Renal cortical epithelial cell (primary cell): ENCODE results near the gene HABP4. TPM values are rescaled to one million over a fixed set of nuclear protein-coding genes. Genes with fewer than 3 reads are reported as not detected.

Source experiments
- DNase-seq: peaks from one replicate; pipeline ENCODE4 v3.0.0-alpha.2; 2011; ENCODE audit warnings: low read depth
- total RNA-seq: library from RNA; depleted of rRNA; stranded (reverse); fragments of >200 nt; gene quantifications from 2 replicates; pipeline ENCODE4 v1.2.3, GENCODE V29; 2014

Gene HABP4
- total RNA-seq, 1 donor from 2014 or later = 24.8 TPM

GRCh38 chr9:96478829-96479371, 28.9 kb downstream of the HABP4 start:
- DNase-seq = peak; percentile 9

DNA sequence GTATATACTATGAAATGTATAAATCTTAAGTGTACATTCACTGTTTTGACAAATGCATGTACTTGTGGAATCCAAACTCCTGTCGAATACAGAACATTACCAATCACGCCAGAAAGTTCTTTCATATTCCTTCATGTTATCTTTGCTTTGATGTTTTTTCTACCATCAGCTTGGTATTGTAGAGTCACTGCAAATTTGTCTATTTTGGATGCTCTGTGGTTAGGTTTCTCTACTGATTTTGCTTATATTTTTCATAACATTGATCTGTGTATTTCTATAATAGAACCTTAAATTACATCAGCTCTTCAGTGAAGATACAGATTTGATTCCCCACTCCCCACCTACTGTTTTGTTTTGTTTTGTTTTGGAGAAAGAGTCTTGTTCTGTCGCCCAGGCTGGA, 30.8 kb downstream of the HABP4 start:
- DNase-seq = no peak

DNA sequence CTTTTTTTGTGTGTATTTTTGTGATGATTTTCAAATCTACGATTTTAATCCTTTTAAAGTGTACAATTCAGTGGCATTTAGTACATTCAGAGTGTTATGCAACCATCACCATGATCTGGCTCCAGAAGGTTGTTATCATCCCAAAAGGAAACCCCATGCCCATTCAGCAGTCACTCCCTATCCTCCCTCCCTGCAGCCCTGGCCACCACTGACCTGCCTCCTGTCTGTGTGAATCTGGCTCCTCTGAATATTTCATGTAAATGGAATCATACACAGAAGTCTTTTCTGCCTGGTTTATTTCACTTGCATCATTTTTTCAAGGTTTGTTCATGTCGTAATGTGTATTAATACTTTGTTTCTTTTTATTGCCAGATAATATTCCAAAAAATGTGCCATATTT, 32.5 kb downstream of the HABP4 start:
- DNase-seq = no peak

- DNase-seq = no peak
These were observed 33.2 kb downstream of the HABP4 start for GRCh38 chr9:96483197-96483596.

GRCh38 chr9:96483733-96484390, 33.9 kb downstream of the HABP4 start:
- no peak for DNase-seq

- no peak for DNase-seq
These were observed 34.6 kb downstream of the HABP4 start for GRCh38 chr9:96484521-96484931.

DNA sequence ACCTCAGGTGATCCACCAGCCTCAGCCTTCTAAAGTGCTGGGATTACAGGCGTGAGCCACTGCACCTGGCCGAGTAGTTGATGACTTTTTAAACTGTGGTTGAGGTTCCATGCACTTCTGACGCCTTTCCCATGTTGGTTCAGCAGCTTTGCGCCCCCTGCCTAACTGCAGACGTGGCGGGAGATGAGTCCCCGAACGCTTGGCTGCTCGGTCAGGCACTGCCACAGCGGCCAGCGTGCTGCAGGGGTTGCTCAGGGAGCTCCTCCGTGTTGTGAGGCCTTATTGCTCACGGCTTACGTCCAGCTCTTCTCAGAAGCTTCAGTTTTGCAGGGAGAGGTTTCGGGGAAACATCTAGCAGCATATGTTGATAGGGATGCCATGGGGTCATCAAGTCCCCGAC, 35.3 kb downstream of the HABP4 start:
- DNase-seq = no peak

DNA sequence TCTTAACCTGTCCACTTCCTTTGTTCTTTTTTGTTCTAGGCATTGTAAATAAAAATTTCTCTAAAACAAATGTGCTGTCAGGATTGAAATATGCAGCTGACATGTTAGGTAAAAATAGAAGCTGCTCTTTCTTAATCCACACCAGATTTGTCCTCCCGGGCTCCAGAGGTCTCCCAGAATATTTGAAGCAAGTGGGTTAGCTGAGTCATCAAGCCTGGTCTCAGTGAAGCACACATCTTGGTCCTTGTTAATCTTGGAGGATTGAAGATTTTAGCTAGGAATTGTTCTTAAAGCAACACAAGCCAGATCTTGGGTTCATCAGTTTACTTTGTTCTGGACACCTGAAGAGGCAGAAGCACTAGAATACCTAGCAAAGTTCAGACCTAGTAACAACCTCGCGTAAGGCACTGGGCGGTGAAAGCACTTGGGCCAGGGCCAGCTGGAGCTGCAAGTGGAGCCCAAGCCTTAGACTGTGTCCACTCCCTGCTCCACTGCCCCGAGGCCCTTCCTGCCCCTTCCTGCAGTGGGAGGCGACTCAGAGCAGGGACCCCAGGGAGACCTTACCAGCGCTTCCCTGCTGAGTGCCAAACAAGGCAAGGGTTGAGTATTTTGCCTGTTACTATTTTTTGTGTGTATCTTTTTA, 36.5 kb downstream of the HABP4 start:
- peak; percentile 73 for DNase-seq

DNA sequence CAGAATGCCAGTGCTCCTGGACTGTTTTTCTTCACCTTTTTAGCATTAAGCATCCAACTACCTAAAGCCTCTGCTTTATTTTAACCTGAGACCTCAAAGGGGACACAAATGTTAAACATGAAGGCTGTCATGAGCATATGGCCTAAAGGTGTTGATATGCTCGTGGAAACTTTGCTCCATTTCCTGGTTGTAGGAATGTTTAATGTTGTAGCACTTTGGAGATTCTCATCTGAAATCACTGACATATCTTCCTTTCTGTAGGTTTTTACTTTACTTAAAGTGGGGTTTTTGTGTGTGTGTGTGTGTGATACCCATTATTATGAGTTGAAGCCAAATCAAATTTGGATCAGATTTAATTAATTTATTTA, 37.0 kb downstream of the HABP4 start:
- no peak for DNase-seq

- DNase-seq = no peak
These were observed 38.0 kb downstream of the HABP4 start for GRCh38 chr9:96487949-96488348.

DNA sequence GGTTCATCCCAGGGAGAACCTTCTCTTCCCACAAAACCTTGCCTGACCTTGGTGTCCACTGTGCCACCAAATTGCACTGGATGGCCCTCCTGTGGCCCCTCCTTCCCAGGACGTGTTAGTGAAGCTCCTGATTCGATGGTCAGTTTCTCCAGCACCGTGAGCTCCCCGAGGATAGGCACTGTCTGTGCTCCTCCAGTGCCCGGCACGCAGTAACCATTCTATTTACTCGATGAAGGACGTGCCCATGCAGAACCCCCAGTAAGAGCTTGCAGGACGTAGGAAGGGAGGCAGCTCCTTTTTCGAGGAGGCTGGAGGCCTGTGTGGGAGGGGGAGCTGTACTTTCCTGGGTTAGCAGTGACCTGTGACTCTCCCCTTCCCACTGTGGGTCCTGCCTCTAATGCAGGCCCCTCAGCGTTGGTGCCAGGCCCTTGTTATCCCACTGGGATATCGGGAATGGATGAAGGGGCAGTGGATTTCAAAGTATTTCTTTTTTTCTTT, 39.6 kb downstream of the HABP4 start:
- no peak for DNase-seq

- DNase-seq = no peak
These were observed 40.6 kb downstream of the HABP4 start for GRCh38 chr9:96490534-96491078.

DNA sequence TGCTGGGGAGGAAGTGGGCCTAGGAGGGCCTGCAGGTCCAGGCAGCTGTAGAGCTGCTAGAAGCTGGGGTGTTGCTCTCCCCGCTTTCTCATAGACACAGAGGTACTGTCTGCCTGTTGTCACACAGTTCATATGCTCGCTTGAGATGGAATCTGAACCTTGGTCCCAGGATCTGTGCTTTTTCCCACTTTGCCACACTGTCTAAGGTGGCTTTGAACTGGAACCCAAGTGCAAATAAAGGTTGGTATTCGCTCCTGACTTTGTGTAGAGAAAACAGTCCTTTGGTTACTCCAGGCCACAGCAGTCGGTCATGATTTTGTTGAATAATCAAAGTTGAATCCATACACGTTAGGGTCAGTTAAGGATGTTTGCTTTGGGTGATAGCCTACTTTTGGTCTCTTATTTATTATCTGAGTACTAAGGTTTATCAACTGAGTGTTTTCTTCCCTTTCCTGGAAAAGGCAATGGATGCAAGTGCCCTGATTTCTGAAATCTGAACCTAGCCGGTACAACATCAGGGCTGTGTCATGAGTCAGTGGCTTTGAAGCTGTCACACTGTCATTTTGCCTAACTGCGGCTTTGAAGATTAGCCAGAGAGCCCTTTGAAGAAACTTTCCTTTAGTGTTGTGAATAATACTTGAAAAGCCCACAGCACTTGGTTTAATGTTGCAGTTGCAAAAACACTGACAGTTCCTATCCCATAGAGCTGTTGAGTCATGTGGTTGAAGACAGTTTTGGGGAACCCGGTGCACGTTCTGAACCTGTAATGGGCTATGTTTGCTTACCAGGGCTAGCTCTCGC, 41.3 kb downstream of the HABP4 start:
- no peak for DNase-seq

GRCh38 chr9:96491880-96492525, 42.0 kb downstream of the HABP4 start:
- no peak for DNase-seq

DNA sequence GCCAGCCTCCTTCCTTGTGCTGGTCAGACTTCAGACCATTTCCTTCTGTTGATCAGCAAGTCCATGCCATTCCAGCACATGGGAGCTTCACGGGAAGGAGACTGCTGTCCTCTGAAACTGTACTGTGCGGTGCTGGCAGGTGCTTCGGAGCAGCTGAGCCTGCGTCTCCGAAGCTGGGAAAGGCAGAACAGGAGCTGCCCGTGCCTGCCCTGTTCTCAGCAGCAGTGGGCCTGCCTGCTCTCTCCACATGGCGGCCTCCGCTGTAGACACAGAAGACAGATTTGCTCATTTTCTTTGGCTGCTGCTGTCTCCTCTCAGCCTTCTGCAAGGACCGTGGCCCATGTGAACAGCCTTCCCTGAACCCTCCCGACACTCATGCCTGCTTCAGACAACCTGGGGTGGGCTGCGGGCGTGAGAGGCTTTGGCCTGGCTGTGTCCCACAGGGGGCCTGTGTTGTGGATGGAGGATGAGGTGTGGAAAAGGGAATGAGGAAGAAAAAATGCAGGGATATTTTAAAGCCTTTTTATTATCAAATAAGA, 43.1 kb downstream of the HABP4 start:
- DNase-seq = no peak

DNA sequence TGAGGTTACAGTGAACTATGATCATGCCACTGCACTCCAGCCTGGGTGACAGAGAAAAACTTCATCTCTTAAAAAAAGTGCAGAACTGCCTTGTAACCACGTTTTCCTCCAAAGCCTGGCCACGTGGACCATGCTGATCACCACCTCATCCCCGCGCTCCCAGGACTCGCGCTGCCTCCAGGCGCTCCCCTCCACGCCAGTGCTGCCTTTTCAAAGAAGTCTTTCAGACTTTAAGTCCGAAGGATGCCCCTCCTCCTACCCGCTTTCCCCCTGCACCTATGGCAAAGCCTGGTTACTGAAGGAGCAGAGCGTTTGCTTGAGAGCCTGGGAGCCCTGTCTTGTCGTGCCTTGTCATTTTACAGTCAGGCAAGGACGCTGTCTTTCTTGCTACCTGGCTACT, 43.8 kb downstream of the HABP4 start:
- no peak for DNase-seq

DNA sequence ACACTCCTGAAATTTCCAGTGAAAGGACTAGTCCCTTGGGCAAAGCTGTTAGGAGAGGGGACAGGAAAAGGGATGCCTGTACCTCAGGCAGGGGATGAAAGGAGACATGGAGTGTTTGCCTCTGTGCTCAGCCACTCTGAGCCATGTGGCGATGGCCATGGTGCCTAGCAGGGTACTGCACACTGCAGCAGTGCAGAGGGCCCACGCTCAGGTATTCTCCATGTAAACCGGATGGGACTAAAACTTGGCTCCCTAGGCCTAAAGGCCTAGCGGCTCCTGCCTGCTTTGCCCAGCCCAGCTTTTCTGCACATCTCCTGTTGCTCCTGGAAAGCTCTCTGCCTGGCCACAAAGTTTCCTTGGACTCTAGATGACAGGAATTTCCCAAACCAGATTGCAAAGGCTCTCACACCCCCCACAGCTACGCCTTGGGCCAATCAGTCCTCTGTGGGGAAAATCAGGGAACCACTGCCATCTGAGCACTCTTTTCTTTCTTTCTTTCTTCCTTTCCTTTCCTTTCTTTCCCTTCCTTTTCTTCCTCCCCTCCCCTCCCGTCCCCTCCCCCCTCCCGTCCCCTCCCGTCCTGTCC, 44.3 kb downstream of the HABP4 start:
- DNase-seq = no peak

DNA sequence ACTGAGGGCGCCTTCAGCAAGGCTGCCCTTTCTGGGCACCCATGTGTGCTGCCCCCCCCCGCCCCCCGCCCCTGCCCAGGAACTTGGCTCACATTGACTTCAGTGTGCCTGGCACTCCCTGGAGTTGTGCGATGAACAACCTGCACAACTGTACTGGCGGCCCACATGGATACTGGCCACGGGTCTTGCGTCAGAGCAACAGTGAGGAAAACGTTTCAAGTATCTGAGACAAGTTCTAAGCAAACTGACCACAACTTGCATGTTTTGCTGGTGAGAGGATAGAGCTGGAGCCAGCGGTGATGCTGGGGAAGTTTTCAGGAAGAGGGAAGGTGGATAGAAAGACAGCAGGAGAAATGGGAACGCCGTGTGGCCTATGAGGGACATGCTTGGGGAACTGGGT, 45.4 kb downstream of the HABP4 start:
- peak; percentile 21 for DNase-seq

DNA sequence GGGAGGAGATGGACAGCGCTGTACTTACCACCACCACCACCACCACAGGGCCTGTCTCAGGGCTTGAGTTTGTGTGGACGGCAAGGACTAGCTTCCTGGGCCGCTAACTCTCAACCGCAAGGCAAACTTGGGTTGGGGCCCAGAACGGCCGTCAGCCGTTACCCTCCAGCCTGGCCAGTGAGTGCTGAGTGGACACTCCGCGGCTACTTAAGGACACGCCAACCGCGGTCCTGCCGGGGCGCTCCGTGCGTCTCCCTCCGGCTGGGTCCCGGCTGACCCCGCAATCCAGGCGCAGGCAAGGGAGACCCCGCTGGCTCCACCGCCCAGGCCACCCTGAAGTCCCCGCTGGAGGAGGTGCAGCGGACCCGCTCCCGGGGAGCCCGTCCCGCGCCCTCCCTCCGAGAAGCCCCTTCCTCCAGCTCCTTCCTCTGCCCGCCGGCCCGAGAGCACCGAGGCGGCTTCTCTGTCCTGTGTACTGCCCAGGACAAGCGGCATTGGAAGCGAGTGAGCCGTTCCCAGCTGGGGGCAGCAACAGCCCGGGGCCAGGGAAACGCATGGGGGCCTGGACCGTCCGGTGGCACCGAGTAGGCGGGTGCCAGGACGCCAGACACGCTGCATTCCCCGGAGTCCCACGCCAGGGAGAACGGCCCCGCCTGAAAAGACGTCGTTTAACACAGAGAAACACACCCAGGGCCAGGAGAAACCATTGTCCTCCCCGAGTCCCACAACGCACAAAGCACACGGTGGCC, 46.6 kb downstream of the HABP4 start:
- DNase-seq = no peak

DNA sequence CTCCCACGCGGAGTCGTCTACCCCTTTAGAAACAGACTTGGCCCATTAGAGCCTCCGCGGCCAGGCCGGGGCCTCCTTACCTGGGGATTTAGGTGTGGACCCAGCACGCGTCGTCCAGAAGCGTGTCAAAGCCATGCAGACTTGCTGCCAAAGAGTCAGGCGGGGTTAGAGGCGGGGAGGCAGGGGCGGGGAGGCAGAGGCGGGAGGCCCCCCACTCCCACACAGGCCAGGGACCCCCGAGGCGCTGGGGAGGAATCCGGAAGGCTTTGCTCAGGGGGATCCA, 47.1 kb downstream of the HABP4 start:
- no peak for DNase-seq

DNA sequence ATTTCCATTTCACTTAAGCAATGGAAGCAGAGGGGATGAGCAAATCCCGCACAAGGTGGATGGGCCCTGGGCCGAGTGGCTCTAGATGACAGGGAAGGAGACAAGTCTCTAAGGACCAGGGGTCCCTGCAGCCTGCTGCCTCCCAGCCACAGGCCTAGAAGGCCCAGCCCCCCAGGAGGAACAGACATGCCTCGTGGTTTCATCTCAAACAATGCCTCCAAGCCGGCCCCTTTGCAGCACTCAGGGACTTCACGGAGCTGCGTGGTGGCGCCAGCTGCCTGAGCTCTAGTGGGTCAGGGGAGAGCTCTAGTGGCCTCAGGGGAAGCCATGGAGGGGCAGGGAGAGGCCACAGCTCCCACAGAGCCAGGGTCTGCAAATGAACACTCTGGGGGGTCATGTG, 48.8 kb downstream of the HABP4 start:
- no peak for DNase-seq
